Measurements from ENCODE around the gene ADPRS.

ADPRS gene

GRCh38 chr1:36134505-36135329, 46.0 kb downstream of the ADPRS start:
- FAIRE-seq, result no peak

GRCh38 chr1:36135330-36135667, 46.6 kb downstream of the ADPRS start:
- FAIRE-seq, result no peak

- no peak for FAIRE-seq
Measured at GRCh38 chr1:36135796-36136195, 47.1 kb downstream of the ADPRS start.

GRCh38 chr1:36136535-36136934, 47.8 kb downstream of the ADPRS start:
- no peak for FAIRE-seq

GRCh38 chr1:36137226-36137625, 48.5 kb downstream of the ADPRS start:
- no peak for FAIRE-seq

- FAIRE-seq, result no peak
Measured at GRCh38 chr1:36137776-36138175, 49.1 kb downstream of the ADPRS start.

GRCh38 chr1:36139521-36139920, 50.8 kb downstream of the ADPRS start:
- FAIRE-seq, result no peak

GRCh38 chr1:36142121-36142520, 53.4 kb downstream of the ADPRS start:
- no peak for FAIRE-seq

- no peak for FAIRE-seq
Measured at GRCh38 chr1:36143424-36143823, 54.7 kb downstream of the ADPRS start.

All from TTC549 (cell line).